Measurements from ENCODE around the gene GABRD. TPM values are rescaled to one million over a fixed set of nuclear protein-coding genes. Genes with fewer than 3 reads are reported as not detected.
A peak's percentile ranks its signal among the peaks of the same experiment; 100 is the strongest.

Gene GABRD
- total and polyA plus RNA-seq, 10 donors, result 0.35 to 1.2 (median 0.94) TPM; not detected in 3

DNA sequence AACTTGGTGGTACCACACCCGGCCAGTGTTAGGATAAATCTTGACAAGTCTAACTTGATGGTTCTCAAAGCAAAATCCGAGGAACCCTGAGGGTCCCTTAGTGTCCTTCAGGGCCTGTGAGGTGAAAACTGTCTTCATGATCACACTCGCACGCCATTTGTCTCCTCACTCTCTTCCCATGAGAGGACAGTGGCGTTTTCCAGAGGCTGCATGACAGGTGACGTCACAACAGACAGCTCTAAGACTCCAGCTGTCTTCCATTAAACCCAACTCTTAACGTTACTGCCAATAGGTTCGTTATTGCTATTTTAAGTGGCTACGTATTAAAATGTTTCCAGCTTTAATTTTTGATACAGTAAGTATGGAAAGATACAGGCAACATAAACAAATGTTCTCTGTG, 29.4 kb upstream of the GABRD start:
- no peaks in the 10 kb centered on the region for H3K9me3 ChIP-seq
- TF ChIP-seq CTCF (IDR thresholded peaks at IDR 0.05 in 8 of 11, conservative IDR thresholded peaks at IDR 0.05 in 3 of 11) (no peak), POLR2AphosphoS5 (IDR thresholded peaks at IDR 0.05) (peak in 1 of 3 donors; percentile 42), POLR2A (IDR thresholded peaks at IDR 0.05) (no peak)
- no peaks in the 10 kb centered on the region for H3K36me3 ChIP-seq
- no peak overlapping the region for H3K4me3 ChIP-seq
- H3K27me3 ChIP-seq (replicated peaks in 1 of 7), result peaks cover 0 to 47% (median 5%) of the 10 kb centered on the region in 7 donors
- no peak for DNase-seq
- H3K27ac ChIP-seq, result peak overlapping the region in 7 of 8 donors; percentile 67 to 78 (median 72)
- H3K4me1 ChIP-seq, result peaks cover 0 to 16% (median 7%) of the 10 kb centered on the region in 6 donors
- intact Hi-C loops (cut with DNase I; ENCODE audit: low total_unique reads), result no loop called here
- 65 to 76% (median 70%) methylated on average over 9 of the region's 9 CpGs for WGBS, 5 donors

DNA sequence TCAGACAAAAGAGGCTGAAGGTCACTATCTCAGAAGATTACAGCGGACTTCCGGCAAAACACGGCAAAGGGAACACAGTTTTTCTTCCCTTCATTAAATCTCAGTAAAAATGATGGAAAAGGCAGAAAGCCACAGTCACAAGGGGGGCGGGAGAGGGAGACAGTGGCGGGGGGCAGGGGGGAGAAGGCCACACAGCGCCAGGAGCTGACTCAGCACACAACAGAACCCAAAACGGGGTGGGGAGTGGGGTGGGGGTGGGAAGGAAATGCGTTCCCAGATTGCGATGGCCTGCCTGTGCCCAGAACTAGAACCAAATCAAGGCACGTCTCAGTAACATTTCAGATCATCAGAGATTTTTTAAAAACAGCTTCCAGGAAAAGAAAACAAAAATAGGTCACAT, 28.9 kb upstream of the GABRD start:
- H3K36me3 ChIP-seq, result no peaks in the 10 kb centered on the region
- TF ChIP-seq POLR2AphosphoS5 (IDR thresholded peaks at IDR 0.05) (no peak), POLR2A (IDR thresholded peaks at IDR 0.05) (no peak), CTCF (IDR thresholded peaks at IDR 0.05 in 8 of 11, conservative IDR thresholded peaks at IDR 0.05 in 3 of 11) (no peak)
- H3K27me3 ChIP-seq (replicated peaks in 1 of 7), result peaks cover 0 to 47% (median 5%) of the 10 kb centered on the region in 7 donors
- peak overlapping the region in 7 of 8 donors; percentile 67 to 78 (median 72) for H3K27ac ChIP-seq
- intact Hi-C loops (cut with DNase I; ENCODE audit: low total_unique reads), result no loop called here
- 22 to 28% (median 25%) methylated on average over 10 of the region's 10 CpGs for WGBS, 5 donors
- no peaks in the 10 kb centered on the region for H3K9me3 ChIP-seq
- no peak overlapping the region for H3K4me3 ChIP-seq
- H3K4me1 ChIP-seq, result peaks cover 0 to 16% (median 7%) of the 10 kb centered on the region in 6 donors
- no peak for DNase-seq

DNA sequence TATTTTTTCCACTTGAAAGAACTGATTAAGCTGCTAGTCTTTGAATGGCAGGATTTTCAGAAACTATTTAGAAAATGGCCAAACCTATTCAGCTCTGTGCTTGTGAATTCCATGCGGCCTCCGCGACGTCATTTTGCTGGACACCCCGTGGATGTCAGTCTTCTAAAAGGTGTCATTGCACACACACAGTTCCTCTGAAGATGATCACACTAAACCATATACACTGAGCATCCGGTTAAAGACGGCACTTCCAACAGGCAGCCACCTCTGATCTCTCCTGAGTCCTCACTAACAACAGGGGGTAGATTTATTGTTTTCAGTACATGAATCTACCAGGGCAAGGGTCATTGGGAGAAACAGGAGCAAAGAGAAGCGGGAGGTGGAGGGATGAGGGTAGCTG, 24.6 kb upstream of the GABRD start:
- peaks cover 0 to 22% (median 0%) of the 10 kb centered on the region in 7 donors for H3K27me3 ChIP-seq (replicated peaks in 1 of 7)
- 75 to 90% (median 87%) methylated on average over 8 of the region's 8 CpGs for WGBS, 5 donors

More for the DNA sequence above, 24.6 kb upstream of the GABRD start:
- DNase-seq, result no peak
- H3K4me3 ChIP-seq, result no peak overlapping the region
- H3K4me1 ChIP-seq, result peaks cover 0 to 15% (median 8%) of the 10 kb centered on the region in 6 donors
- no peaks in the 10 kb centered on the region for H3K36me3 ChIP-seq
- TF ChIP-seq CTCF (IDR thresholded peaks at IDR 0.05 in 8 of 11, conservative IDR thresholded peaks at IDR 0.05 in 3 of 11), result no peak
- TF ChIP-seq POLR2A (IDR thresholded peaks at IDR 0.05), result no peak
- TF ChIP-seq POLR2AphosphoS5 (IDR thresholded peaks at IDR 0.05), result no peak
- intact Hi-C loops (cut with DNase I; ENCODE audit: low total_unique reads), result no loop called here
- H3K27ac ChIP-seq, result no peak overlapping the region
- H3K9me3 ChIP-seq, result no peaks in the 10 kb centered on the region
